Measurements from ENCODE around the gene ITCH. TPM values are rescaled to one million over a fixed set of nuclear protein-coding genes. Genes with fewer than 3 reads are reported as not detected.
"Not testable (repeated sequence)": the region's sequence is repeated elsewhere in the genome, so short reads cannot be mapped to it uniquely, and the experiment has no call there.

The ITCH gene
- total RNA-seq, 2 donors from 2014 or later: 46.2 to 70.6 TPM

GRCh38 chr20:34495916-34496315 is 132.8 kb downstream of the ITCH start:
- DNase-seq (ENCODE audit: low spot score): no peak

DNA sequence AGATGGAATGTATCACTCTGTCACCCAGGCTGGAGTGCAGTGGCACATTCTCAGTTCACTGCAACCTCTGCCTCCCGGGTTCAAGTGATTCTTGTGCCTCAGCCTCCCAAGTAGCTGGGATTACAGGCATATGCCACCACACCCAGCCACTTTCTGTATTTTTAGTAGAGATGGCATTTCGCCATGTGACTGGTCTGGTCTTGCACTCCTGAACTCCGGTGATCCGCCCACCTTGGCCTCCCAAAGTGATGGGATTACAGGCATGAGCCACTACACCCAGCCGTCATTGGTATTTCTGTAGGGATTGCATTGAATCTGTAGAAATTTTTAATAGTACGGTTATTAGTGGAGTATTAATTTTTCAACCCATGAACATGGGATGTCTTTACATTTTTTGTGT is 134.5 kb downstream of the ITCH start:
- H3K27me3 ChIP-seq (replicated peaks; ENCODE audit: insufficient read depth); DNase-seq (ENCODE audit: low spot score); H3K27ac ChIP-seq; H3K4me1 ChIP-seq (ENCODE audit: control insufficient read depth in 1 of 2, low read depth in 2 of 2); H3K9me3 ChIP-seq; H3K4me3 ChIP-seq; ATAC-seq (ENCODE audit: insufficient number of reproducible peaks, low FRiP score, low read depth): not testable (repeated sequence)
- peaks cover 26% of the 10 kb centered on the region for H3K36me3 ChIP-seq

More at GRCh38 chr20:34495916-34496315, 132.8 kb downstream of the ITCH start:
- H3K36me3 ChIP-seq: peaks cover 27% of the 10 kb centered on the region
- ATAC-seq (ENCODE audit: insufficient number of reproducible peaks, low FRiP score, low read depth): no peak
- H3K27me3 ChIP-seq (replicated peaks; ENCODE audit: insufficient read depth): no peaks in the 10 kb centered on the region
- H3K9me3 ChIP-seq: peaks cover 5% of the 10 kb centered on the region
- no peak overlapping the region for H3K27ac ChIP-seq
- no peaks in the 10 kb centered on the region for H3K4me1 ChIP-seq (ENCODE audit: control insufficient read depth in 1 of 2, low read depth in 2 of 2)
- TF ChIP-seq, protein P1, sequence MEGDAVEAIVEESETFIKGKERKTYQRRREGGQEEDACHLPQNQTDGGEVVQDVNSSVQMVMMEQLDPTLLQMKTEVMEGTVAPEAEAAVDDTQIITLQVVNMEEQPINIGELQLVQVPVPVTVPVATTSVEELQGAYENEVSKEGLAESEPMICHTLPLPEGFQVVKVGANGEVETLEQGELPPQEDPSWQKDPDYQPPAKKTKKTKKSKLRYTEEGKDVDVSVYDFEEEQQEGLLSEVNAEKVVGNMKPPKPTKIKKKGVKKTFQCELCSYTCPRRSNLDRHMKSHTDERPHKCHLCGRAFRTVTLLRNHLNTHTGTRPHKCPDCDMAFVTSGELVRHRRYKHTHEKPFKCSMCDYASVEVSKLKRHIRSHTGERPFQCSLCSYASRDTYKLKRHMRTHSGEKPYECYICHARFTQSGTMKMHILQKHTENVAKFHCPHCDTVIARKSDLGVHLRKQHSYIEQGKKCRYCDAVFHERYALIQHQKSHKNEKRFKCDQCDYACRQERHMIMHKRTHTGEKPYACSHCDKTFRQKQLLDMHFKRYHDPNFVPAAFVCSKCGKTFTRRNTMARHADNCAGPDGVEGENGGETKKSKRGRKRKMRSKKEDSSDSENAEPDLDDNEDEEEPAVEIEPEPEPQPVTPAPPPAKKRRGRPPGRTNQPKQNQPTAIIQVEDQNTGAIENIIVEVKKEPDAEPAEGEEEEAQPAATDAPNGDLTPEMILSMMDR (IDR thresholded peaks at IDR 0.05): no peak
- no peak overlapping the region for H3K4me3 ChIP-seq

DNA sequence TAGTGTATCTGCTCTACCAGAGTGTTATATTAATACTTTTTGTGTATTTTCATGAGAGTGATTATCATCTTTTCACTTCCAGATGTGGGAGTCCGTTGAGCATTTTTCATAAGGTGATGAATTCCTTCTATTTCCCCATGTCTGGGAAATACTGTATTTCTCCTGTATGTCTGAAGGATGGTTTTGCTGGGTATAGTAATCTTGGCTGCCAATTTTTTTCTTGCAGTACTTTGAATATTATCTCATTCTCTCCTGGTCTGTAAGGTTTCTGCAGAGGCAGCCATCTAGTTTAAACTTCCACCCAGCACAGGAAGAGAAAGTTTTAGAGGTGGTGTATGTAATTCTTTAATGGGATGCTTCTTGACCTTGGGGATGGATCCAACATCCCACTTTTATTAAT is 137.8 kb downstream of the ITCH start:
- Histone ChIP-seq H3K4me3 (no peak overlapping the region), H3K27me3 (replicated peaks; ENCODE audit: insufficient read depth) (no peaks in the 10 kb centered on the region), H3K4me1 (ENCODE audit: control insufficient read depth in 1 of 2, low read depth in 2 of 2) (no peaks in the 10 kb centered on the region), H3K36me3 (peaks cover 22% of the 10 kb centered on the region), H3K9me3 (peaks cover 5% of the 10 kb centered on the region), H3K27ac (no peak overlapping the region)
- ATAC-seq (ENCODE audit: insufficient number of reproducible peaks, low FRiP score, low read depth) (no peak), DNase-seq (ENCODE audit: low spot score) (no peak)
- TF ChIP-seq, protein P1 (IDR thresholded peaks at IDR 0.05): no peak

DNA sequence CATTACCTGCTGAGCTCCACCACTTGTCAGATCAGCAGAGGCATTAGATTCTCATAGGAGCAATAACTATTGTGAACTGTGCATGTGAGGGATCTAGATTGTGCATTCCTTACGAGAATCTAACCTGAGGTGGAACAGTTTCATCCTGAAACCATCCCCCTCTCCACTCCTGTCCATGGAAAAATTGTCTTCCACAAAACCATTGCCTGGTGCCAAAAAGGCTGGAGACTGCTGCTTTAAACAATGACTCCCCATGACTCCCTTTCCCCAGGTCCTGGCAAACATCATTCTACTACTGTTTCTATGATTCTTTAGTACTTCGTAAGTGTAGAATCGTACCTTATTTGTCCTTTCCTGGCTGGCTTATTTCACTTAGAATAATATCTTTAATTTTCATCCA is 143.4 kb downstream of the ITCH start:
- Histone ChIP-seq H3K27me3 (replicated peaks; ENCODE audit: insufficient read depth) (no peaks in the 10 kb centered on the region), H3K9me3 (no peaks in the 10 kb centered on the region), H3K36me3 (peaks cover 14% of the 10 kb centered on the region), H3K27ac (no peak overlapping the region), H3K4me1 (ENCODE audit: control insufficient read depth in 1 of 2, low read depth in 2 of 2) (no peaks in the 10 kb centered on the region), H3K4me3 (no peak overlapping the region)
- DNase-seq (ENCODE audit: low spot score) (no peak), ATAC-seq (ENCODE audit: insufficient number of reproducible peaks, low FRiP score, low read depth) (no peak)
- TF ChIP-seq, protein P1 (IDR thresholded peaks at IDR 0.05): no peak

DNA sequence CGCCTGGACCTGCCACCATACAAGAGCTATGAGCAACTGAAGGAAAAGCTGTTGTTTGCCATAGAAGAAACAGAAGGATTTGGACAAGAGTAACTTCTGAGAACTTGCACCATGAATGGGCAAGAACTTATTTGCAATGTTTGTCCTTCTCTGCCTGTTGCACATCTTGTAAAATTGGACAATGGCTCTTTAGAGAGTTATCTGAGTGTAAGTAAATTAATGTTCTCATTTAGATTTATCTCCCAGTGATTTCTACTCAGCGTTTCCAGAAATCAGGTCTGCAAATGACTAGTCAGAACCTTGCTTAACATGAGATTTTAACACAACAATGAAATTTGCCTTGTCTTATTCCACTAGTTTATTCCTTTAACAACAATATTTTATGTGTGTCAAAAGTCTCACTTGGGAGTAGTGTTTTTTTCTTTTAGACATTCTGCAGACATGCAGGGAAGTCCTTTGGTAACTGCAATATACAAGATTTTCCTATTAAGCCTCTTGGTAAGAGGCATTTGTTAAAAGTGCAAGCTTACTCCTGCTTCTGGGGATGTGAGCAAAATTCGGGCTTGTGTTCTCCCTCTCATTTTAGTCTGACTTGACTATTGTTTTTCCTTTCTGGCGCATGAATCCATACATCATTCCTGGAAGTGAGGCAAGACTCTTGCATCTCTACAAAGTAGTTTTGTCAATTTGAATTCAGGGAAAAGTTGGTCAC is 144.8 kb downstream of the ITCH start:
- TF ChIP-seq, protein P1 (IDR thresholded peaks at IDR 0.05): no peak
- DNase-seq (ENCODE audit: low spot score) (no peak), ATAC-seq (ENCODE audit: insufficient number of reproducible peaks, low FRiP score, low read depth) (no peak)
- H3K9me3 ChIP-seq: no peaks in the 10 kb centered on the region
- no peak overlapping the region for H3K4me3 ChIP-seq
- no peaks in the 10 kb centered on the region for H3K4me1 ChIP-seq (ENCODE audit: control insufficient read depth in 1 of 2, low read depth in 2 of 2)
- H3K27ac ChIP-seq: no peak overlapping the region
- H3K36me3 ChIP-seq: peaks cover 14% of the 10 kb centered on the region
- H3K27me3 ChIP-seq (replicated peaks; ENCODE audit: insufficient read depth): no peaks in the 10 kb centered on the region

DNA sequence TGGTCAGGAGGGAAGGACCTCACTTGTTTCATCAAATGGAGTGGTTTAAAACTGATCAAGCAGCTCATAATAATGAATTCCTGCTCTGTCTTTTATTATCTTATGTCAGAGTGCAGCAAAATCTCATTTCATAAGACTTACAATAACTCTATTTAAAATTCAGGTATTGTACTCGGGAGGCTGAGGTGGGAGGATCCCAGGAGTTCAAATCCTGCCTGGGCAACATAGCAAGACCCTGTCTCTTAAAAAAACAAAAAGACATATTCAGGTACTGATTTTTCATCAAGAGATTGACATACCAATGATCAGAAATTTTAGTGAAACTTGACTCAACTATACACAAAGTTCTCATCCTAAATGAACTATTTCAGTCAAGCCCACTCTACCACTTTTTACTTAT is 147.5 kb downstream of the ITCH start:
- H3K4me3 ChIP-seq: no peak overlapping the region
- no peaks in the 10 kb centered on the region for H3K9me3 ChIP-seq
- H3K4me1 ChIP-seq (ENCODE audit: control insufficient read depth in 1 of 2, low read depth in 2 of 2): peaks cover 3 to 10% of the 10 kb centered on the region in 2 donors
- DNase-seq (ENCODE audit: low spot score): no peak
- H3K27me3 ChIP-seq (replicated peaks; ENCODE audit: insufficient read depth): no peaks in the 10 kb centered on the region
- TF ChIP-seq, protein P1 (IDR thresholded peaks at IDR 0.05): no peak
- H3K27ac ChIP-seq: no peak overlapping the region
- peaks cover 7% of the 10 kb centered on the region for H3K36me3 ChIP-seq
- ATAC-seq (ENCODE audit: insufficient number of reproducible peaks, low FRiP score, low read depth): no peak

Data from thoracic aorta (tissue), 2 donors.